Islet precursor cell (in vitro differentiated cells): ENCODE results near the gene VSIG2.

Source experiments
- DNase-seq: peaks from one replicate; pipeline ENCODE4 v3.0.0-alpha.2; 2018

VSIG2 gene

DNA sequence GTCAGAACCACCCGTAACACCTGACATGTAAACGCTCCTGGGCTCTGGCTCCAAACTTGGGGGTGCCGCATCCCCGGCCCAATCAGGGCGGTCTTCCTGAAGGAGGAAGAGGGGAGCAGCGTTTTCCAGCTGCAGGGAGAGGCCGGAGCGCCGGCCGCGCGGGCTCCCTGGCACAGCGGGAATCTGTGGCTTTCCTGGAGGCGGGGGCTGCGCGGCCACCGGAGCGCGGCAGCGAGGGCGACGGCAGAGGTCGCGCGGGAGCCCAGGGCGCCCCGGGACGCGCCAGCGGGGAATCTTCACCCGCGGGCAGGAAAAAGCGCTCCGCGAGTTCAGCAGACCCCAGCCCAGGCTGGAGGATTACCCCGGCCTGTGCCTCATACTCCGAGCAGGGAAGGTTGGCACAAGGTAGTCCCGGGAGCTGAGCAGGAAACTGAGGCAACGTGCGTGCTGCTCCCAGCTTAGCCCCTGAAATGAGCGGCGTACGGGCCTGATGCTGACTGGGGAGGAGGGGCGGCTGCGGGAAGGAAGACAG lies 10.6 kb upstream of the VSIG2 start:
- DNase-seq: peak; percentile 54

DNA sequence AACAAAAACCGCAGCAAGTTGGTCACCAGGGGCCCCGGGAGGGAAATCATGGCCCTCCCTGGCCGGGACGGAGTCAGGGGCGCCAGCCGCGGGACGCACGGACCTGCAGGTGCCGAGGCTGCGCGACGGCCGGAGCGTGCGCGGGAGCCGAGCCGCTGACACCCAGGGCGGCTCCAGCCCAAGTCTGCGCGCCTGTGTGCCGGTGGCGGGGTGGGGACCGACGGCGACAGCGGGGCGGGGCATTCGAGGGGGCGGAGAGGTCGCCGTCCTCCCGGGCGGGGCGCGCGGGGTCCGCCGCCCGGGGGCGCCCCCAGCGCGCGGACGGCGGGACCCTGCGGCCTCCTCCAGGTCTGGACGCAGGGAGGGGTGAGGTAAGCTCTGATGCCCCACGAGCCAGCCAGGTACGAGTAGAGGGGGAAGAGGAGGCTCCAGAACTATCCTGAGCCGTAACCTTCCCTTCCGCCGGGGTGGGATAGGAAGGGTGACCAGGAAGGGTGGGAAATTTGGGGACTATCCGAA lies 10.1 kb upstream of the VSIG2 start, which contains the start of gene ESAM:
Gene ESAM (minus strand): TSS at position 186 of the 519 bp plus-strand sequence. CDS start 136 bp downstream, at position 50.
- DNase-seq: peak; percentile 71

DNA sequence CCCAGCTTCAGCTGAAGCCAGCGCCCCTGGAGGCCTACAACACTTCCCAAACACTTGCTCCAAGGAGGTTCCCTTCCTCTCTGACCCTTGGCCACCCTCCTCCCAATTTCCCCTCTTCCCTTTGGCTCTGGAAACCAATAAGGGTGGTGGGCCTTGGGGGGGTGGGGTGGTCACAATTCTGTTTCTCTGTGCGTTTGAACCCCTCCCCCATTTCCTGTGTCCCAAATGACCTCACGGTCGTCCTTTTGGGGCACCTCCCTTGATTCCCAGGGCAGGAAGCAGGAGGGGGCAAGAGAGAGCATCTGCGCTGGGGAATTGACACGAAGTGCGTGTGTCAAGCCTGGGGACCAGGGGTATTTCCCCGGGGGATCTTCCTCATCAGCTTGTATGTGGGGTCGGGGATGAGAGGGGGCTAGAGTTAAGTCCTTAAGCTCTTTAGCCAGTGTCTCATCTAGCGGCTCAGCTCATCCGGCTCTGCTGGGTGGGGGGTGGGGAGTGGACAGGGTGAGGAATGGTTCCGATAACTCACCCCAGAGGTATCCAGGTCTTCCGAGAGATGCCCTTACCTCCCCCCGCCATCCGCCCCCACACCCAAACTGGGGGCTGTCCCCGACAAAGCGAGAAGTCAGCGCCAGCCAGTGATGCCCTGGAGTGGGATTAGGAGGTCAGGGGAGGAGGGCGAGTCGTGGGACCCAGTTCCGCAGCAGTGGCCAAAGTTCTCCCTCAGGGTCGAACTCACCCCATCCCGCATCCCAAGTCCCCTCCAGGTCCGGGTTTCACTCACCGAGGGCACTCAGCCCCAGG lies 9.4 kb upstream of the VSIG2 start:
- no peak for DNase-seq

DNA sequence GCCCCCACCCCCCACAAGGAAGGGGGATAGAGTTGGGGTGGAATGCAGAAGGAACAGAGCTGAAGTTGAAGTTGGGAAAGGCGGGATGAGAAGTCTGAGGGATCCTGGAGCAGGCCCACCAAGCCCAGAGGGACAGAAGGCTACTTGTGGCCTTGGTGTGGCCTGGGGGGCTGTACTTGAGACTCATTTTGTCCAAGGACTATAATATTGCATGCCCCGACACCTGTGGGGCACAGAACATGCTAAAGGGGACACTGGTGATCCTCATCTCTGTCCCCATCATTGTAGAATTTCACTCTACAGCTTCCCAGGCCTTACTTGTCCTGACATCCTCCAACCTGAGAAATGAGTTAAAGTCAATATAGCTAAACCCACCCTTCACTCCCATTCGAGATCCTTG lies 8.8 kb upstream of the VSIG2 start:
- DNase-seq: peak; percentile 43

DNA sequence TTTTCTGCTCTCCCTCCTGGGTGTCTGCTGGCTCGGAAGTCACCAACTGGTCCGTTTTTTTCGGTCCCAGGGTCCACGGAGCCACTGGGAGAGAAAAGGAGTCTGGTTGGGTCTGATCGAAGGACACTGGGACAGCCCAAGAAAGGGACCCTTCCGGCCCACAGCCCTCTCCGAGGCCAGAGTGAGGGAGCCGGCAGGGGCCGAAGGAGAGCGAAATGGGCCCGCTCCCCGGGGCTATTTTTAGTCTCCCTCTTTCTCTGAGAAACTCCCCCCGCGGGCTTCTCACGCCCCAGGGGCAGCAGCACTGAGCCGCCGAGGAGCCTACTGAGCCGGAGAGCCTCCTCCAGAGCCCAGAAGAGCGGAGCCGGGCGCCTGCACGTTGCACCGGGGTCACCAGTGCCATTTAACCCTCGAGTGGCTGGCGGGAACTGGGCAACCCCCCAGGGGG lies 8.2 kb upstream of the VSIG2 start:
- DNase-seq: peak; percentile 57

DNA sequence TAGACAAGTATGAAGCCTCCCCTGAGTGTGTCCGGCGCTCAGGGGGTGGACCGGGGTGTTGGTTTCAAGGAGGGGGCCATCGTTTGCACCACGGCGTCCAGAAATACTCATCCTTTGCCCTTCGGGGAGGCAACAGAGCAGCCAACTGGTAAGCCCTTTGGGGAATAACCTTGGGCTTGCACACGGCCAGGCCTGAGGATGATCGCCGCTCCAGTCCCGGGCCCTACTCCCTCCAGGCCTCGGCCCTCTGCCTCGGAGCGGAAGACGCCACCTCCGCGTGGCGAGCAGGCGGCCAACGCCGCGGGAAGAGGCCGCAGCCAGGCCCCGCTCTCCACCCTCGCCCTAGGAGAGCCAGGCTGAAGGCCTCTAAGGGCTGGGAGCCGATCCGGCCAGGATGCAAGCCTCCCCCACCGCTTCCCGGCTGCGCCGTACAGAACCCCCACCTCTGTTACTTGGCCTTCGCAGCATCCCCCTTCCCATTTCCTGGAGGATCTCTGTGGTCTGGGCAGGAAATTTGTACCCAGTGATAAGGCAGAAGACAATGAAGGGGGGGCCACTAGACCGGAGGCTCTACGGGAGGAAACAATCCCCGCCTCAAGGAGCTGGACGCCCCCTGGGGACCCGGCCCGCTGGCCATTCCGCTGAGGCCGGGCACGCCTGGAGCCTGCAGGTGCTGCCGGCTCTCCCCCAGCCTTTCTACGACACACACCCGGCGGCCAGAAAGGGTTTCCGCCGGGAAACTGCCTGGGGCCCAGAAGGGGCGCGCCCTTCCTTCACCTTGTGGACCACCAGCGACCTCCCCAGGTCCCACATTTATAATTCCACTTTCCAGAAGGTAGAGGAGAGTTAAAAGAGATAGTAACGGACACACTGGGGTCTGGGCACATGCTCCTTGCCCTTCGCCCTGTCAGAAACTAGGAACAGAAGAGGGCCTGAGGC lies 7.5 kb upstream of the VSIG2 start:
- DNase-seq: peak; percentile 53

DNA sequence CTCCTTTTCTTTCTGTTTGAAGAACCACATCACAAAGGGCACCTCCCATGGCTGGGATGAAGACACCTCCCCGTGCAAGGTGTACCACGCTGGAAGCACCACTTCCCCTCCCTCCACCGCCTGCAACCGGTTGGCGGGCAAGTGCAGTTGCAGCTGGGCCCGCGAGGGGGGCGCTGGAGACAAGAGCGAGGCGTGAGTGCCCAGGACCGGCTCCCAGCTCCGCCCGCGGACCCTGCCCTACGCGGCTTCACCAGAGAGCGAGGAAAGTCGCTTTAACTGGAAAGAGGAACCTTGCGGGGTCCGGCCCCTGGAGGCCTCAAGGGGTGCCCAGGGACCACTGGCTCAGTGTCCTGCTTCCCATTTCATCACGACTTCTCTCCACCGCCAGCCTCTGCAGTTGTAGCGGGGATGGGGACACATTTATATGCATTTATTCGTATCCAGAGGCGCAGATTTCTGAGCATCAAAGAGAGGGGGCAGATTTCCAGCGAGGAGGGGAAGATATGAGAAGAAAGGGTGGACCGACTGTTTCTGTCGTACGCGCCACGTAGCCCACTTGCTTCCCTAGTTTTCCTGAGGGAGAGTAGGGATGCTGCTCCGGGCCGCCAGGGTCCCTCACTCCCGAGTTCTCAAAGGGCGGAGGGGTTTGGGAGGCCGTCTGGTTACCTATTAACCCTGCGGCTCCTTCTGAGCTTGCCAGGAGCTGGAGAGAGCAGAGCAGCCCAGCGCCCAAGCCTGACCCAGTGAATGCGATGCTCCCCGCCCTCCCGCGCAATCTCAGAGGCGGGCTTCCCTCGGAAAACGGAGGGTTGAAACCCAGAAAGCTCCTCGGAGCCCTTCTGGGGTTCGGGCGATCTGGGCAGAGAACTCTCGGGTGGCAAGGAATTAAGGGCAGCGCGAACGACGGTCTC lies 6.6 kb upstream of the VSIG2 start:
- DNase-seq: peak; percentile 94

DNA sequence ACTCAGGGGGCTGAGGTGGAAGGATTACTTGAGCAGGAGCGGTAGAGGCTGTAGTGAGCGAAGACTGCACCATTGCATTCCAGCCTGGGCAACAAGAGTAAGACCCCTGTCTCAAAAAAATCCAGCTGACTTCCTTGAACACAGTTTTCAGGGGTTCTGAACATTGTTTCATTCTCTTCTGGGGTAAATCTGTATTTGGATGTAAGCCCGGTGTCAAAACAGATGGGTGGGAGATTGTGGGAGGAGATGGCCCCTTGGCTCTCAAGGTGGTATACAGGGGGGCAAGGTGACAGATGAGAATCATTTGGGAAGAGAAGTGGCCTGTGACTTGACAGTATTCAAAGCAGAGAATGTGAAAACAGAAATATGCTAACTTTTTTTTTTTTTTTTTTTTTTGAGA lies 5.3 kb upstream of the VSIG2 start:
- DNase-seq: no peak

DNA sequence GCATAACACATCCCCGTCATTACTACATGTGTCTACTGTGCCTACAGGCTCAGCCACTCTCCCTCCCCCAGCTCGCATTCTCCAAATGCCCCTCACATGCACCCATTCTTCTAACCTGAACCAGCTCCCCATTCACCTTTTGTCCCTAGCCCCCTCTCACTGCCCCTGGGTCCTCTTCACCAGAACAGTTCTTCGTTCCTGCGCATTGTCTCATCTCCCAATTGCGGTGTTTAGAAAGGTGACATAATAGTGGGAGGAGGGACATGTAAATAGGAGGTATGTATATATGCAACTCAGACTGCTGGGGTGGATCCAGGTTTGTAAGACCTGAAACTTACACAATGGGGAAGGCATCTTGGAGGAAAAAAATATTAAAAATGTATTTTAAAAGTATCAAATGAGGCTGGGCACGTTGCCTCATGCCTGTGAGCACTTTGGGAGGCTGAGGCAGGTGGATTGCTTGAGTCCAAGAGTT lies 4.7 kb upstream of the VSIG2 start:
- no peak for DNase-seq

DNA sequence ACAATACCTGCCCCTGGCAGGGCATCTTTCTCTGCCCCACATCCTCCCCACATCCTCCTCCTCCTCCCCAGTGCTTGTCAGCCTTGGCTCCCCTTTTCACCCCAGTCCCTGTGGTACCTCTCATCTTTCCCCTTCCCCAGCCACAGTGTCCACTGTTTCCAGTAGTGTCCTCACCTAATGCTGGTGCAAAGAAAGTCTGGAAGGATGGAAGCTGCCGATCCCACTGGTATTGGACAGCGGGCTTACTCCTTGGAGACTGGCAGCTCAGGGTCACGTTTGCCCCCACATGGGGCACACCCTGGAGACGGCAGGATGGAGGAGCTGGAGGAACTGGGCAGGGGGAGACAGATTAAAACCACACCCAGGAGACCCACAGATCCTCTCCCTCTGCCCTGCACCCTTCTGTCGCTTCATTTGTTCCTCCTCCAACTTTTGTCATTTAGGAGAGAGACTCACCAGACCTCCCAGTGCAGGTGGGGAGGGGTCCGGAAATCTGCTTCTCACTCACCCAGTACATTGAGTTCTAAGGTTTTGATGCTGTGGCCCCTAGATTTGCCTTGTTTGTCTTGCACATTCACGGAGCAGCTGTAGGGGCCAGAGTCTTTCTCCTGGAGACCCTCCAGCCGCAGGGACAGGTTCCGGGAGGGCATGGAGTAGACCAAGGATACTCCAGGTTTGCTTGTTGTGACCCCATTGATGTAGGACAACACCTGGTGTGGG lies 4.1 kb upstream of the VSIG2 start:
- peak; percentile 20 for DNase-seq

DNA sequence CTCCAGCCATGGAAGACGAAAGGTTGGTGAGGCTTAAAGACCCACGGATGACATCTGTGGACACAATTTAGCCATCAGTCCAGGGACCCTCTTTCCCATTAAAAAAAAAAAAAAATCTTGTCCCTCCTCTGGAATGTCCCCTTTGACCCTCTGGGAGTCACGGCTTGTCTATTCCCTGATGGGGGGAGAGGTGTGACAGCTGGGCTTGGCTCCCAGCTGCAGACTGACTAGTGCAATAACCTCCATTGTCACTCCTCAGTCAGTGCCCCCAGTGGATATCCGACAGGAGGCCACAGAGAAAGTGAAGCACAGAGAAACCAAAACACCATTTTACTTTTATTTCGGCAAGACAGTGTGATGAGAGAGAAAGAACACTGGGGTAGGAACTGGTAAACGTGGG lies 2.7 kb upstream of the VSIG2 start:
- peak; percentile 35 for DNase-seq

DNA sequence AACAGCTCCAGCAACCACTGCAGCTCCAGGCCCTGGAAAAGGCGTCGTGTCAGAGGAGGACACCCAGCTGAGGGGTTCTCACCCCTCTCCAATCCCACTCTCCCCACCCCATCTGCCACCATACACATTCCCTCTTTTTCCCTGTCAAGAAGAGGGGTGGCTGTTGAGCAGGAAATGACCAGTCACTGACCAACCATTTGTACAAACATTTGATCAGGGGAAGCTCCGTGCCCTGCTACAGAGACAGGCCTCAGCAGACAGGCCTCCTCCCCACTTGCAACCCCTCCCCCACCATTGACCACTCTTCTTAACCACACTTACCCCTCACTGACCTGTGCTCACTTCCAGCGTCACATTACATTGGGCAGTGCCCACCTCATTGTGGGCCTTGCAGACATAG lies 2.3 kb upstream of the VSIG2 start:
- DNase-seq: peak; percentile 55

DNA sequence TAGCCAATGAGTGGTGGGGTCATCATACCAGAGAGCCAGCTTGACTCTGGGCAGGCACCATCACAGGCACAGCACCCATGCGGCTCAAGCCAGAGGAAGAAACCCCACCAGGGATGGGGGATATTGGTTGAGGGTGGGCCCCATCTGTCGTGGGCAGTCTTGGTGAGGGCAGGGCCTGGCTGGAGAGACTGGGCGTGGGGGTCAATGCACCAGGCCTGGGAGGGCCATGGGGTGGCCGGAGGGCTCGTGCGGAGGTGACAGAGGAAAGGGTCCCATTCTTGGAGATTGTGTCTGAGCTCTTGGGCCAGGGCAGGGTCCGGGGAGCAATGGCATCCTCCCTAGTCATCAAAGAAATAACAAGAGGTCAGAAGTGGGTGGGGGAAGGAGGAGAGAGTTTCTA lies 1.6 kb upstream of the VSIG2 start:
- peak; percentile 45 for DNase-seq

DNA sequence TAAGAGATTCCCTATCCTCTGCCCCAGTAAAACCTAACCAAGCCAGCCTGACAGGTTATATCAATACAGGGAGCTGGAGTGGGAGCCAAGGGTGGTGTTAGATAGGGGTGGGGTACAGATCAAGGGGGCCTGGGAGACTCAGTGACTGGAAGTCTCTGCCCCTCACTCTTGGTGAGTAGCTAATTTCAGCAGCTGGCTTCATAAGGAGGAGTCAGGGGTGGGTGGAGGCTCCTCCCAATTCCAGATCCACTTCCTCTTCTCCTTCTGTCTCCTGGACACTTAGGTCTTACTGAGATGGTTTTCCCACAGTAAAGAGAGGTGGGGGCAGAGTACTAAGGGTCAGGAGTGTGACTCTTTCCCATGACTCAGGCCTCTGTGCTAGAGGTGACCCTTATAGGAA lies 1.1 kb upstream of the VSIG2 start:
- DNase-seq: peak; percentile 47

DNA sequence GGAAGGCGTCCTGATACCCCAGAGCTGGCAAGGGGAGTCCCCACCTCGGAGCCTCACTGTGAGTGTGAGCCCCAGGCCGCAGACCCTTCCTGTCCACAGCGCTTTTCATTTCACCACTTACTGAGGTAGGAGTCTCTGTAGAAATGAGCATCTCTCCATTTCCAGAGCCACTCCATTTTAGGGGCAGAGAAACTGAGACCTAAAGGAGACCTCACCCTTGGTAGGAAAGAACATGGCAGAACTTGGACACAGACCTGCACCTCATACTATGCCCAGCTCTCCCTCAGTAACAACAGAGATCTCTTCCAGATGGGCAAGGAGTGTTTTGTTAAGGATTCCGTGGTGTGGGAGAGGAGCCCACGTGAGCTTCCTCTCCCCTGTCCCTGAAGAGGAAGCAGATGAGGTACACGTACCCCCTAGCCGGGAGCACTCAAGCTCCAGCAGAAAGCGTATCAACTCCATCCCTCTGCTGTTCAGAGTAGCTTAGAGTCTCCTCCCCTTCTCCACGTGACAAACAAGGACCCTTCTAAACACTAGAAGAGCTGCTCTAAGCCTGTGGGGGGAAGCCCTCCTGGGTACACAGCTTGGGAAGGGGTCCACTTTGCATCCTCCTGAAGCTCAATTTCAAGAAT lies 532 bp upstream of the VSIG2 start:
- DNase-seq: peak; percentile 29

DNA sequence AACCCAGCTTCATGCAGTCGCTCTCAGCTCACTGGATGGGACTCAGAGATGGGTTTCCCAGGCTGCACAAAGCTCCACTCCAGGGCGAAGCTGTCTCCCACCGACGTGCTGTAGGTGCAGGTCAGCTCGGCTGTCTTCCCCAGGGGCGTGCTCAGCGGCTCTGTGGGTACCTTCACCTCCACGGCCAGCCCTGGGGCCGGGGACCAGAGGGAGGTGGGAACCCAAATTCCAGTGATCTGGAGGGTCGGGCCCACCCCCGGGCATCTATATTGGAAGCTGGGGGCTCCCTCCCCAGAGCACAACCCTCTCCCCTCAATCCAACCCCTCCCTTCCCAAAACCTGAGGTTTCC lies 689 bp downstream of the VSIG2 start:
- no peak for DNase-seq

DNA sequence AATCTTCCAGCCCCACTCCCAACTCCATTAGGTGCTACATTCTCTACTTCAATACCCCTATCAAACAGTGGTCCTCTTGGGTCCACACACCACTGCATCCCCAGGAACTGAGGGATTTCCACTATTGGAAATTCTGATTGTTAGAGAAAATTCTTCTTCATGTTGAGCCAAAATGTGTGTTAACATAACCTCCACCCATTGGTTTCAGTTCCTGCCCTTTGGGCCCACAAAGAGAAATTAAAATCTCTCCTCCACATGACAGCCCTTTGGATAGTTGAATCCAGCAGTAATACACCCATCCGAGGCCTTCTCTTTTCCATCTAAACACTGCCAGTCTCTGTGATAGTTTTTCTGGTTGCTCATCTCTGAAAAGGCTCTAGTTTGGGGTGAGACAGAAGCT lies 2.1 kb downstream of the VSIG2 start:
- DNase-seq: no peak

DNA sequence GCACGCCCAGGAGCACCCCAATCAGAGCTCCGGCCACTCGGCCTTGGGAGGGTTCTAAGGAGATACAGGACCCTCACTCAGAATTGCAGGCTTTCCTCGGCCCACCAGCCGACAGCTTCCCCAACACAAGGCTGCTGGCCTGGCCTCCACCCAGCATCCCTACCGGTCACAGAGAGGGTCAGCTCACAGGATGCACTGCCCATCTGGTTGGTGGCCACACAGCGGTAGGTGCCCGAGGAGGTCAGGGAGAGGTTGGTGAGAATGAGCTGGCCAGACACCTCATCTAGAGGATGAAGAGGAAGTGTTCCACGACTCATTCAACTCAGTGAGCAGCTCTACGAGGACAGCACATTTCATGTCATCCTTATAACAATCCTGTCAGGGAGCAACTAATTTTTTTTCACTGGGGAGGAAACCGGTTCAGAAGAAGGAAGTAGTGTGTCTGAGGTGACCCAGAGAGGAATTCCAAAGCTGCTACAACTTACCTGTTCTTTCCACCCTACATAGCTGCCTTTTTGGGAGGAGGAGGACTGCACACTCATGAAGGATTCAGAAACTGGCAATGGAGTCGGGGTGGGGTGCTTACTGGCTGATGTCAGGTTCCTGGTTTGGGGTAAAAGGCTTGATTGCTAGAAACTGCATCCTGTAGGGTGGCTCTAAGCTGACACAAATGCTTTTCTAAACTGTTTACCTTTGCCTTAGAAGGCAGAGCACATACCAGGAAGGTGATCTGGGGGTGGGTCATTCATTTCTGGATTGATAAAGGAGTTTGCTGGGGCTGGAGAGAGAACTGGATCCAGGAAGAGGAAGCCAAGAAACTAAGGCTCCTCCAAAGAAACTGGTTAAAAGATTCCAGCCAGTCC lies 3.3 kb downstream of the VSIG2 start:
- no peak for DNase-seq

DNA sequence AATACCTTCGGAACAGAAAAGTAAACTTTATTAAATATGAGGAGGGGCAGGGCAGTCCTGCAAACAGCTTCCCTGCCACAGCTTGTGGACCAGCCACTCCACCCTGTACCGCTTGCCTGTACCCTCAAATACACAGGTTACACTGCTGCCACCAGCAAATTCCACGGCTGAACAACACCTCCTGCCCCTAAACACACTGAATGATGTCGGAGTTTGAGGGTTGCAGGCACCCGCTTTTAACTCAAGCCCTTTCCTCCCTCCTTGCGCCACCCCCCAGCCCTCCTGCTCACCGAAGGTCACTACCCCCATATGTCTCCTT lies 4.0 kb downstream of the VSIG2 start:
- no peak for DNase-seq
